Endometrial microvascular endothelial cells (primary cell): ENCODE measurements around the gene INF2. TPM values are rescaled to one million over a fixed set of nuclear protein-coding genes. Genes with fewer than 3 reads are reported as not detected.

ENCODE experiments used
- in situ Hi-C: cut with HindIII; loops from 2 replicates; pipeline ENCODE4 v1.10.0; 2017; ENCODE audit warnings: low sequenced_read_pairs, low pct_unique_long_range_greater_than_20kb; ENCODE audit errors: inconsistent ontology term
- total RNA-seq: library from RNA; depleted of rRNA; stranded (reverse); fragments of >200 nt; gene quantifications from one replicate; pipeline ENCODE4 v1.2.3, GENCODE V29; 2015; ENCODE audit errors: inconsistent ontology term

INF2 gene
- total RNA-seq, 1 donor from 2014 or later, result 79.4 TPM

DNA sequence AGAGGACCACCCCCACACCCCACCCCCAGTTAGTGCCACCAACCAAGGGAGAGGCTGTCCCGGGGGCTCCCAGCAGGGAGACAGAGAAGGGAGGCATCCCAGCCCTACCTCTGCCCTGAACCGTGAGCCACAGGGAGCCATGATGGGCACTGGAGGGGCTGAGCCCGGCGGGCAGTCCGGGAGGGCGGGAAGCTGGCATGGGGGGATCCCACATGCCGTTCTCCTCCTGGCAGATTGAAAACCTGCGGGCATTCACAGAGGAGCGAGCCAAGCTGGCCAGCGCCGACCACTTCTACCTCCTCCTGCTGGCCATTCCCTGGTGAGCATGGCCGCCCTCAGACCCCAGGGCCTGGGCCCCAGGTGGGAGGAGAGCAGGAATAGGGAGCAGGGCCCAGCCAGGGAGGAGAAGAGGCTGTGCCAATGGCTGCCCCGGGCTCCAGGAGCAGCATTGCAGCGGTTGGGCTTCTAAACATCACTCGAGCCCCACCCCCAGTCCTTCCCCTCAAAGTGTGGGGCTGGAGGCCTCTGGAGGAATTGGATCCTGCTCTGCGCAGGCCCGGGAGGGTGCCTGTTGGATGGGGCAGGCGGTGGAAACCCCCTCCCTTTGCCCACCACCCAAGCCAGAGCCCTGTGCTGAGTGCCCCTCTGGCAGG, 20.1 kb downstream of the INF2 start:
- in situ Hi-C loops, result no loop called here

DNA sequence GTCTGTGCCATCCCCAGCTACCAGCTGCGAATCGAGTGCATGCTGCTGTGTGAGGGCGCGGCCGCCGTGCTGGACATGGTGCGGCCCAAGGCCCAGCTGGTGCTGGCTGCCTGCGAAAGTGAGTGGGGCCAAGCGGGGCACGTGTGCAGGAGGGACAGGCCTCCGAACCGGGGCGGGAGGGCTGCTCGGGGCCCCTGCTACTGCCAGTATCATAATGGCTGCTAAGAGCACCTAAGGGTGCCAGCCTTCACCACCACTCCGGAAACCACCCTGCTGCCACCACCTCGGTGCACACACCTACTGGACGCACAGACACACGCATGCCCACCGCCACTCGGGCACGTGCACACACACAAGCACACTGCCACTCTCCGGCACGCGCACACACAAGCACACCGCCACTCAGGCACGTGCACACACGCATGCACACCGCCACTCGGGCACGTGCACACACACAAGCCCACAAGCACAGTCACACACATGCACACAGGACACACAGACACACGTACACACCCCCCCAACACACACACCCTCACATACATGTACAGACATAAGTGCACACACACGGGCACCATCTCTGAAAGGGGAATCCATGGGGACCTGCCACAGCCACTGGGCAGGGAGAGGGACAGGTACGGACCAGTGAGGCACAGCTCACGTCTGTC, 20.8 kb downstream of the INF2 start:
- in situ Hi-C loops, result no loop called here

DNA sequence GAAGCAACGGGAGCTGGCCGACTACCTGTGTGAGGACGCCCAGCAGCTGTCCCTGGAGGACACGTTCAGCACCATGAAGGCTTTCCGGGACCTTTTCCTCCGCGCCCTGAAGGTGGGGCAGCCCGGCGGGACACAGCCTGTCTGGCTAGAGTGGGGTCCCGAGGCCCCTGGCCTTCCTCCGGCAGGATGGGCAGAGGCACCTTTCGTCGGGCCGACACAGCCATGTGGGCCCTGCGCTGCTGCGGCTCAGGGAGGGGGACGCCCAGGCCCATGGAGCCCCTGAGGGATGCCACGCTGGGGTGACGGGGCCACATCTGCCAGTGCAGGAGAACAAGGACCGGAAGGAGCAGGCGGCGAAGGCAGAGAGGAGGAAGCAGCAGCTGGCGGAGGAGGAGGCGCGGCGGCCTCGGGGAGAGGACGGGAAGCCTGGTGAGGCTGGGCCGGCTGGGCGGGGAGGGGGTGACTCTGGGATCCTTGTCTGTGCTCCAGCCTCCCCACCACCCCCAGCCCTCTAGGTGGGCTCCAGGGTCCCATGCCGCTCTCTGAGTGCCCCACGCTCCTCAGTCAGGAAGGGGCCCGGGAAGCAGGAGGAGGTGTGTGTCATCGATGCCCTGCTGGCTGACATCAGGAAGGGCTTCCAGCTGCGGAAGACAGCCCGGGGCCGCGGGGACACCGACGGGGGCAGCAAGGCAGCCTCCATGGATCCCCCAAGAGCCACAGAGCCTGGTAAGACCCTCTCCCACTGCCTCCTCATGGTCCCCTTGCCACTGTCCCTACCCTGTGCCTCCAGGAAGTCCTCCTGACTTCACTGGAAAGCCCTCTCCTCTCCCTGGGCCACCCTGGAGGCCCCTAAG, 23.7 kb downstream of the INF2 start:
- in situ Hi-C loops, result no loop called here

DNA sequence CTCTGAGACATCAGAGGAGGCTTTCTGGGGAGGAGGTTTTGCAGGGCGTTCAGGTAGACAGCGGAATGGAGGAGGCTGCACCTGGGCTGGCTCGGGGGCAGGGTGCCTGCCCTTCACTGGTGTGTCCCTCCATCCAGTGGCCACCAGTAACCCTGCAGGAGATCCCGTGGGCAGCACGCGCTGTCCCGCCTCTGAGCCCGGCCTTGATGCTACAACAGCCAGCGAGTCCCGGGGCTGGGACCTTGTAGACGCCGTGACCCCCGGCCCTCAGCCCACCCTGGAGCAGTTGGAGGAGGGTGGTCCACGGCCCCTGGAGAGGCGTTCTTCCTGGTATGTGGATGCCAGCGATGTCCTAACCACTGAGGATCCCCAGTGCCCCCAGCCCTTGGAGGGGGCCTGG, 24.6 kb downstream of the INF2 start:
- in situ Hi-C loops, result no loop called here

DNA sequence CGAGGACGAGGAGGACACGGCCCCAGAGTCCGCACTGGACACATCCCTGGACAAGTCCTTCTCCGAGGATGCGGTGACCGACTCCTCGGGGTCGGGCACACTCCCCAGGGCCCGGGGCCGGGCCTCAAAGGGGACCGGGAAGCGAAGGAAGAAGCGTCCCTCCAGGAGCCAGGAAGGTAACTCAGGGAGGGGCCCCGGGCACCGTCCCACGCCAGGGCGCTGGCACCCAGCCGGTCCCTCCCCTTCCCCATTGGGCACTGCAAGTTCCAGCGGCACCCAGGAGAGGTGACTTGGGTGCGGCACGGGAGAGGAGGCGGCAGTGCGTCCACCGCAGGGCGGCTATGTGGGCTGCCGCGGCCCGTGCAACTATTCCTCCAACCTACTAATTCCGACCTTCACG, 25.3 kb downstream of the INF2 start:
- in situ Hi-C loops, result no loop called here

DNA sequence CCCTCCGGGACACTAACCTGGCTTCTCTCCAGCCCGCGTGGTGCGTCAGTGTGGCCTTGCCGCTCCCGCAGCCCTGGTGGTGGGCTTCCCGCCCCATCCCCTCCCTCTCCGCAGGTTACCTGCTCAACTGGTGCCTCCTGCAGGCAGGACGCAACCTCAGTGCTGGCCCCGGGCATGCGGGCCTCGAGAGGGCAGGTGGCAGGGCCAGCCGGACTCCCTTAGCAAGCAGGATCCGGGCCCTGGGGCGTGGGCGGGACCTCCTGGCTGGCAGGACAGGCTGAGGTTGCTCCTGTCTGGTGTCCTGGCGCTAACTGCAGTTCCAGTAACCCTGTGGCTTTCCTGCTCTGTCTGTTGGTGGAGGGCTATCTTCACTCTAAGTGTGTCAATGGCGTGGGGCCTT, 26.0 kb downstream of the INF2 start:
- in situ Hi-C loops, result no loop called here

DNA sequence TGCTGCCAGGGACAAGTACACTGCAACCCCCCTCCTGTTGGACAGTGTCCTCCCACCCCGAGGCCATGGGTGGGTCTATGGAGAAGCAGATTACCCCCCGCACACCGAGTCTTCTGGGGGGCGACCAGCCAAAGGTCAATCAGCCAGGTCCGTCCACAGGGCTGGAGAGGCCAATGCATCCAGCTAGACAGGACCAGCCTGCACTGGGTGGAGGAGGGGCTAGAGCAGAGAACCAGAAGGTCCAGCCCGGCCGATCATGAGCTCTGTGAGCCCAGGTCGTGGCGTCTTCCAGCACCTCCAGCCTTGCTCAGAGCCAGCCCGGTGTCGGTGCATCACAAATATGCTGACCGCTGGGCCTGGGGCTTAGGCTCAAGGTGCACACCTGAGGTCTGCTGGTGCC, 26.5 kb downstream of the INF2 start:
- in situ Hi-C loops, result no loop called here

DNA sequence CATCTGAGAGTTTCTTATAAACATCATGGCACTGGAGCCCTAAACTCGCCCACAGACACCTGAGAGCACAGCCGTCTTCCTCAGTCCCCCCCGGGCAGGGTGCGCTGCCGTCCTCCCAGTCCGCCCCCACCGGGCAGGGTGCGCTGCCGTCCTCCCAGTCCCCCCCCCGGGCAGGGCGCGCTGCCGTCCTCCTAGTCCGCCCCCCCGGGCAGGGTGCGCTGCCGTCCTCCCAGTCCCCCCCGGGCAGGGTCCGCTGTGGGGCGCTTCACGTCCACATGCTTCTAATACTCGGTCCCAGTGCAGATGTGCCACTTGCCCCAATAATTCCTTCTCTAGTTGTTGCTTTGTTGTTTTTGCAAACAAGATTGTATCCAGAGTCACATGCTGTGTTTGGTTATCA, 27.7 kb downstream of the INF2 start:
- in situ Hi-C loops, result no loop called here

DNA sequence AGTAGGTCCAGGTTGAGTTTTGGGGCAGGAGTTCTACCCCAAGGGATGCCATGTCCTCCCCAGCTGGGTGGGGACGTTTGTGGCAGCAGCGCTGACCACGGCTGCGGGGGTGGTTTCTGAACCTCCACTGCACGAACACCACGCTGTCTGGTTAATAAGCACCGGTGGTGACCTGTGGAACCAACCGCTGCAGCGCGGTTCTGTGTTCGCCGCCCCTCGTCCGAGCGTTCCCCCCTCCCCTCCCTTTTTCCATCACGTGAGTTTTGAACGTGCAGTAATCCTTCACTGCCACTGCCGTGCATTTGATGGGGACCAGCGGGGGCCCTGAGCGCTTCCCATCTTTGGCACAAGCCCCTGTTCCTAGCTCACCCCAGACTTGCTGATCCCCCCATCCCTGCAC, 28.2 kb downstream of the INF2 start:
- in situ Hi-C loops, result no loop called here

DNA sequence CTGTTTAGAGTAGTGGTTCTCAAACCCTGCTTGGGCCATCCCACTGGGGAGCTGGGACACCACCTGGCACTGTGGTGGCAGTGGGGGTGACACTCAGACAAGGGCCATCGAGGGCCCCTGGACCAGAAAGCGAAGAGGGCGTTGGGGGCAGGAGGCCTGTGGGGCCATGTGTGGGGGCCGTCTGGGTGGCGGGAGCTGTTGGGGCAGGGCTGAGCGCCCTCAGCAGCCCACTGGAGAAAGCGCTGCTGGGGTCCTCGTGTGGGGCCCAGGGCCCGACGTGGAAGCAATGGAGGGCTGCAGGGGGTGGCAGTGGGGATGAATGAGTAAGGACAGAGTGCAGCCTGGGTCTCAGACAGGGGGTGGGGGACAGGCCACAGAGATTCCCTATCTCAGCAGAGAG, 28.7 kb downstream of the INF2 start:
- in situ Hi-C loops, result no loop called here

DNA sequence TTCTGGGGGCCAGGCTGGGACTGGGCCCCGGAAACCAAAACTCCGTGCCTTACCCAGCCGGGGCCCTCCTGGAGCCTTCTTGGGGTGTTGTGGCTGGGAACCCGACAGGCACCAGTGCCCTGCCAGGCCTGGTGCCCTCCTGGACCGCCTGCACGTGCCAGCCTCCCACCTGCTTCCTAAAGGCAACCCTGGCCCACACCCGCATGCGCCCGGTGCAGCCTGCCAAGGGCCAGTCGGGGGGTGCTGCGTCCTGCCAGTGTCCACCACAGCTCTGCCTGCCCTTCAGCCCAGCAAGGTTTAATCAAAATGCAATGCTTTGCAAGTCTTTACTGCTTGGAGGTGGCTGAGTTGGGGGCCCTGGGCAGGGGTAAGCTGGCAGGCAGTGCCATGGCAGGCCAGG, 29.5 kb downstream of the INF2 start:
- in situ Hi-C loops, result no loop called here

DNA sequence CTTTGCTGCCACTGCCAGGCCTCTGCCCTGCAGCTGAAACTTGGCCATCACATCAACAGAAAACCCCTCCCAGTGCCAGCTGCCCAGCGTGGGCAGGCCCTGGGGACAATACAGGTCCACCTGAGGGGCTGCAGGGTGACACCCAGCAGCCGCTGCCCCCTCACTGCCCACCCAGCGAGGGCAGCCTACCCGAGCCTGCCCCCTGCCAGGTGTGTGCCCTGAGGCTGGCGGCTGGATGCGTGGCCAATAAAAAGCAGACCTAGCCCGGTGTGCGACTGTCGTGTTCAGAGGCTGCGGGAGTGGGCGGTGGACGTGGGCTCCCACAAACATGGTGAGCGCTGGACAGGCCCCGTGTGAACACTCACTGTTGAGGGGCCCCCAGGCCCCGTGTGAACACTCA, 29.9 kb downstream of the INF2 start:
- in situ Hi-C loops, result no loop called here

DNA sequence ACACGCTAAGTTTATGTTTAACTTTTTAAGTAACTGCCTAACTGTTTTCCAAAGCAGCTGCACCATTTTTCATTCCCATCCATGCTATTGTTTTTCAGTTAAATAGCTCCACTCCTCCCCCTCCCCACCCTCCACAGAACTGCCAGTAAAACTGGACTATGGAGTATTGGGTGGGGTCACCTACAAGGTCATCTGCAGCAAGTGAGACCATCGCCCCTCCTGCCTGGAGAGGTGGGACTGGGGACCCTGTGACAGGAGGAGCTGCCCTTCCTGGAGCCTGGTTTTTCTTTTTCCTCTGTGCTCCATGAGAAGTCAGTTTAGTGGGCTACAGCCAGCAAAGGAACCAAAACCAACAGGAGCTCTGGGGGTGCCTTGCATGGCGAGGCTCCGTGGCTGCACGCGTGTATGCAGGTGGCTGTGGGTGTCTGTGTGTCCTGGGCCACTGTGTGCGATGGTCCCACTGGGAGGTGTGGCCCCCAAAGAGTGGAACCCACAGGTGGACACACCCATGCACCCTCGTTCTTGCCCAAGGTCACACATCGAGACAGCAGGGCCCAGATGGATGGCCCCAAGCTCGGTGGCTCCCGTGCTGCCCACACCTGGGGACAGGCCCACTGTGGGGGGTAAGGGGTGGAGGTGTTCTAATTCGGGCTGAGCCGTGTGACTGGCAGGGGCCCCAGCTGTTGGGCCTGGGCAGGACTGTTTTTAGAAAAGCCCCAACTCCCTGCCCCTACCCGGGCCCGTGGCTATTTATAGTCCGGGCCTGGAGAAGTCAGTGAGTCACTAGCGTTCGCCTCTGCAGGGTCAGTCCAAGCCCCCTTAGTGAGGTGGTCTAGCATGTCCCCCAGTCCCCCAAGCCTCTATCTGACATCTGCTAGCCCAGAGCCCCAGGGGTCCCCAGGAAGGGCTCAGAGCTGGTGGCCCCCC, 32.4 kb downstream of the INF2 start:
- in situ Hi-C loops, result no loop called here

DNA sequence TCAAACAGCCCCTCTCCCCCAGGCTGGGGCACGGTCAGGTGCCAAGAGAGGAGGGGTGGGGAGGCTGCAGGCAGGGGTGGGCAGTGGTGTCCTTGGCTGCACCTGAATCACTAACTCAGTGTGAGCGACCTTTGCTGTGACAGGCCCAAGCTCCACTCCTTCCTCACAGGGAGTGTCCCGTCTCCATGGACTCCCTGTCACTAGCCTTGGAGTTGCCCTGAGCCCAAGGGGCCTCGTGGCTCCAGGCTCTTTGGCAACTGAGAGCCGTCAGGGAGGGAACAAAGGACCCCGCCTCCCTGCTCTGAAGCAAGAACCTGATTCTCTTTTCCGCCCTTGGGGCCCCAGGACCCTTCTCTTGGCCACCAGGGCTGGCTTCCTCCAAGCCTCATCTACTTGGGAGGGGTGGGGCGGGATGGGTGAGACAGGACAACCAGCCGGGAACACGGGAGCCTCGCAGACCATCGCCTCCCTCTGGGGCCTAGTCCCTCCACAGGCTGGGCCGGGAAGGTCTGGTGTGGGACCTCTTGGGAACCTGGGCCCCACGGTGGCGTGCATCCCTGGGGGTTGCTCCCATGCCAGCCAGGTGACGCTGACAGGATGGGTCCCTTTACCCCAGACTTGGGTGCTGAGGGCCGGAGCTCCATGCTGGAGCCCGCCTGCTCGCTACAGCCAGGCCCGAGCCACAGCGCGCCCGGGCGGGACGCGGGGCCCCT, 33.7 kb downstream of the INF2 start:
- in situ Hi-C loops, result no loop called here

DNA sequence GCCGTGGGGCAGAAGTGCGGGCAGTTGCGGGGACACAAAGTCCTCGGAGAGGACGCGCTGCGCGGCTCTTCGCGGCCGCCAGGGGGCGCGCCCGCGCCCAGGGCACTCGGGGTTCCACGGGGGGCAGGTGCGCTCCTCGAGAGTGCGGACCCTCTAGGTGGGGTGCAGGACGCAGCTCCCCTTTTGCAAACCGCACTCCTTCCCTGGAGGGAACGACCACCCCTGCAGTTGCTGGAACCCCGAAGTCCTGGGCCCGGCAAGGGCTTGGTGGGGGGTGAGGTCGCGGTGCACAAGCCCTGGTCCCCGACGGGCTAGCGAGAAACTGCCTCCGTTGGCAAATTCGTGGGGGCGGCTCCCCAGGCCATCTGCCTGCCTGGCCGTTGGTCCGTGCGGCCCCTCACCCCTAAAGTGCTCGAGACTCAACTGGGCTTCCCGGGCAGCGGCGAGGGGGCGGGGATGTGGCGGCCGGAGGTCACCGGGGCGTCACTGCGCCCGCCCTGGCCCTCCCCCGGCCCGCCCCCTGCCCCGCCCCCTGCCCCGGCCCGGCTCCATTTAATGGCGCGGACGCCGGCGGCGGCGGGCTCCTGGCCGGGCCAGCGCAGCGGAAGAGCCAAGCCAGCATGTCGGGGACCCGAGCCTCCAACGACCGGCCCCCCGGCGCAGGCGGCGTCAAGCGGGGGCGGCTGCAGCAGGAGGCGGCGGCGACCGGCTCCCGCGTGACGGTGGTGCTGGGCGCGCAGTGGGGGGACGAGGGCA, 34.4 kb downstream of the INF2 start, which contains the start of gene ADSS1:
TSS of gene ADSS1 (plus strand) at position 579 of the 756 bp plus-strand sequence. CDS start at position 621, 42 bp downstream.
- in situ Hi-C loops, result no loop called here

DNA sequence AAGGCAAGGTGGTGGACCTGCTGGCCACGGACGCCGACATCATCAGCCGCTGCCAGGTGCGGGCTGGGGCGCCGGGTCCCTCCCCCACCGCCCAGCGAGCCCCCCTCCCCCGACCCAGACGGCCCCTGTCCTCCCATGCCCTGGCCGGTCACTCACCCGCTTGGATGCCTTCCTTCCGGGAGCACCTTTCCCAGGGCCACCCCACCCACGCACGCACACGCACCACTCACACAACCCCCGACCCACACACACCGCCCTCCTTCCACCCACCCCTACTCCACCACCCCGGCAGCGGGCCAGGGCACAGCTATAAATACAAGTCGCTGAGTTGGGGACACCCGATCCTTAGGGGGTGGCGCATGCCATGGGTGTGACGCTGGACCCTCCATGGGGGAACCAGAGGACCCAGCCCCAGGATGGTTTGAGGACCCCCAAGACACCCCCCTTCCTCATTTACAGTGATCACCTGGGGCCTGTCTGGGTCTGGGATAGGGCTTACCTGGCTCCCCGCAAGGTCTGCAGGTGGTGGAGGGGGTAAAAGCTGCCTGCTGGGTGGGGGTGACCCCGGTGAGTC, 35.1 kb downstream of the INF2 start:
- in situ Hi-C loops, result no loop called here

DNA sequence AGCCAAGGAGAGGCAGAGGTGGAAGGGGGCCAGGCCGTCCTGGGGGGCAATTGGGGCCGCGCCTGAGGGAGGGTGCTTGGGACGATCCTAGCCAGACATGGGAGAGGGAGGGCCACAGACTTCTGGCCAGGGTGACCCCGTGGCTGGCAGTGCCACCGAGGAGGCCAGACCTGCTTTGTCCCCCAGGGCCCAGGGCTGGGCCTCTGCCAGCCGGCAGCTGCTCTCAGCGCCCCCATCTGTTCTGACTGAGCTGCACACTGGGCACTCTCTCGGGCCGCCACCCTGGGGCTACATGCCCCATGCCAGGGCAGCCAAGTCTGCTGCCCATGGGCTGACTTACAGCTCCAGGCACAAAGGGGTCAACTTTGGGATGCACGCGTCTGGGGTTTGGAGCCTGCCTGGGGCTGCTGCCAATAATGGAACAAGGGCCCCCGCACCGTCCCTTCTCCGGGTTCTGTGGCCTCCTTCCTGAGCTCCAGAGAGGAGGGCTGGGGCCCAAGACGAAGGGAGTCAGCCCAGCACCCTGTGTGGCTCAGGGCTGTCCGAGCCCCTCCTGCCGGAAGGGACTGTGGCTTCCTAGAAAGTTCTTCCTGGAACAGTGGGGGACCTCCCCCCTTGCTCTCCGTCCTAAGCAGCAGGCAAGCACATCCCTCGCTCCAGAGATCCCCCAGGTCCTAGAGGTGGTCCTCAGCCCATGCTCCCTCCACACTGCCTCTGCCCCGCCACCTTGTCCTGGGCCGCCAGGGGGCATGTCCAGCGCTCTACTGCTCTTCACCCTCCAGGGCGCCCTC, 35.8 kb downstream of the INF2 start:
- in situ Hi-C loops, result no loop called here
